ENCODE results near the gene HOXC9.

Gene HOXC9

GRCh38 chr12:53963434-53964314 is 36.3 kb upstream of the HOXC9 start:
- no peak for DNase-seq

DNA sequence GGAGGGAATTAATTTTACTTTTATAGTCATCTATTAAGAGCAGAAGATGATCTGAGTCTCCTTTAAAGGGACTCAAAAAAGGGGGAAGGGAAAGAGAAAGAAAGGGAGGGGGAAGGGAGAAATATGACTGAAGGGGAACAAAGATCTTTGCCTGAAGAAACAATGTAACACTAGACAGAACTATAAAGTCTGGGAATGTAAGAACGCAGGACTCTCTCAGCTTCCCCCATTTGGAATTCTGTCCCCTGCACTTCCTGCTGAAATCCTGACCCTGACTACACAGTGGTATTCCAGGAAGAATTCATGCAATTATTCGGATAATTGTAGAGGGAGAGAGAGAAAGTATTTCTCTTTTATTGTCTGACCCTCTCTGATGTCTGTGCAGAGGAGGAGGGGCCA is 35.6 kb upstream of the HOXC9 start:
- DNase-seq, result no peak

DNA sequence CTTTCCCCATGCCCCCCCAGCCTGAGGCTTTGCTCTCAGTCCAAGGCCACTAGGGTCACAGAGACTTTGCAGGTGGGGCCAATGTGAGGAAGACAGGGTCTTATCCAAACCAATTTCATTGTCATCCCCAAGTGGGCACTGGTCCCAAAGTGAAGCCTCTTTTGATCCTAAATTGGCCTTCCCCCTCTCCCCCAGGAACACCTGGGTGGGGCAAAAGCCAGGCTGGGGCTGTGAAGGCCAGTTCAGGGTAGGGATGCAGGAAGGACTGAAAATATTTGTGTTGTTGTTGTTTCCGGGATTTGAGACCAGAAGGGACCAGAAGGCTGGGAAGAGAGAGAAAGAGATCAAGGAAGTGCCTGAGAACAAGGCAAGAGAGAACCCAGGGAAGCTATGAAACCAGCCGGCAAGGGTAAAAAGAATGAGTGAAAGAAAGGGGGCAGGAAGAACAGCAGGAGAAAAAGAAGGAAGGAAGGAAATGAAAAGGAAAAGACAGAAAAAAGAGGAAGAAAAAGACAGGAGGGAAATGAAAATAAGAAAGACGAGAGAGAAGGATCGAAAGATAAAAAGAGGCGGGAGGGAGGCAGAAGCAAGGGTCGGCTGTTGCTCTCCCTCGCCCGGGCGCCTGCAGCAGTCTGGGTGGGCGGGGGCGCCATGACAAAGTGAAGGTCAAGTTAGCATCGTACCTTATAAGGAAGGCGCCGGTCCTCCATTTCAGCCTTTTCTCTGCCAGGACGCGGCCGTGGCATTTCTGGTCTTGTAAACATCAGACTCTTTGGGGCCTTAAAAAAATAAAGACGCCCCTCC is 34.5 kb upstream of the HOXC9 start:
- no peak for DNase-seq

- no peak for DNase-seq
These were observed 33.9 kb upstream of the HOXC9 start for GRCh38 chr12:53966085-53966384.

DNA sequence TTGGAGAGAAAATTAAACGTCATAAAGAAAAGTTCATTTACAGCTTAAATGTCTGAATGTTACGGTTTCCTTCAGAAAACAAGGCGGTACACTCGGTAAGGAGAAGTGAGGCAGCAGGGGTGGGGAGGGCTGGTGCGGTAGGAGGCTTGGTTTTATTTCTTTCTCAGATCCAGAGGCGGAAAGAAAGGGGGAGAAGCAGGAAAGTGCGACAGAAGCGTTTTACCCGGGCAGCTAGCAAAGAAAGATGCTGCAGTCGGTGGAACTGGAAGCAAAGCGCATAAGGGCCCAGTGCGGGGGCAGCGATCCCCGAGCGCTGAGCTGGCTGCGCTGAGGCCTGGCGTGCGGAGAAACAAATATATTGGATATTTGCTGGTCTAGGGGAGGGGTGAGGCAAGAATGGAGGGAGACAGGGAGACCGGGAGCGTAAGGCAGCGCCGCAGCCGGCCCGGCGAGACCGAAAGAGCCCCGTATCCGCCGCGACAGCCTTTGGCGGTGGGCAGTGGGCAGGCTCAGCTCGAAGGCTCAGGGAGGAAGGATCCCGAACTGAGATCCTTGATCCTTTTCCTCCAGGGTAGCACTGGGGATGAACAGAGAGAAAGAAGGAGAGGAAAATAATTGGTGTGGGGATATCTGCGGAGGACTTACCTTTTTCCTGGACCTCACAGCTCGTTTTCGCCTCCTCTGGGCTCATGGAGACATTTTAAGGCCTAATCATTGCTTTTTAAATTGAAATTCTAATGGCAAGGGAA is 33.4 kb upstream of the HOXC9 start:
- no peak for DNase-seq

DNA sequence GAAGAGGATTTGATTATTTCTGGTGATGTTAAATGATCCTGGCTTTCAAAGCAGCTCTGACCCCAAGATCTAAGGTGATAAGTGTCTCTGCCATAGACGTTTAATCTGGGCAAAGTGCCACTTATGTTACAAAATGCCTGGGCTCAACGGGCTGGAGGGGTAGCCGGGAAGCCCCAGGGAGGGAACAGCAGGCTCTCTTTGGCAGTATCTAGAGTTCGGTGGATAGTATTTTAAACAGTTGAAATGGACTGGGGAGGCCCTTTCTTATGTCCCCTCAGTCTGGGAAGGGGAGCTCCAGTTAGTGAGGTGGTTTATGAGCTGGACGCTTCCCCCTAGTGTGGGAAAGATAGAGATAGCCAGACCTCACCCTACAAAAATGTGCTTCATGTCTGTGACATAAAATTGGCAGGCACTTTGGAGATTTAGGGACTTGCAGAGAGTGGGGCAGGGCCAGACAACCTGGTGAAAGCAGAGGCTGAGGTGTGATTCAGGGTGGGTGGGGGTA is 32.5 kb upstream of the HOXC9 start:
- no peak for DNase-seq

- DNase-seq, result no peak
These were observed 31.5 kb upstream of the HOXC9 start for GRCh38 chr12:53968214-53969127.

- no peak for DNase-seq
These were observed 30.2 kb upstream of the HOXC9 start for GRCh38 chr12:53969588-53970259.

DNA sequence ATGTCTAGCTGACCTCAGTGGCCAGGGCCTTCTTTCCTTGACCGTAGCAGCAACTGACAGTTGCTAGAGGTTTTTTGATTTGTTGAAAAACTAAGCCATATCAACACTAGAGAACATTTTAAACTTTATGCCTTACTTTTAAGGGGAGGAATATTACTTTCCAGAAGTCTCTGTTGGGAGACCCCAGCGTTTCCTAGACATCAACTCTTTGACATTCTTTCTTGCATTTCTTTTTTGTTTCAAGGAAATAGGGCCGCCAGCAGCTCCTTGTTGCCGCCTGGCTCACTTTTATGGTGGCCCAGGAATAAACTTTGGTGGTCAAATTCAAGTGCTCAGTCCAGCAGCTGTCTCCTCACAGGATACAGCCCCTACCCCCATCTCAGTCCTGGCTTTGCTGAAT is 29.5 kb upstream of the HOXC9 start:
- DNase-seq, result no peak

GRCh38 chr12:53971129-53971528 is 28.8 kb upstream of the HOXC9 start:
- no peak for DNase-seq

- no peak for DNase-seq
These were observed 28.3 kb upstream of the HOXC9 start for GRCh38 chr12:53971686-53972085.

DNA sequence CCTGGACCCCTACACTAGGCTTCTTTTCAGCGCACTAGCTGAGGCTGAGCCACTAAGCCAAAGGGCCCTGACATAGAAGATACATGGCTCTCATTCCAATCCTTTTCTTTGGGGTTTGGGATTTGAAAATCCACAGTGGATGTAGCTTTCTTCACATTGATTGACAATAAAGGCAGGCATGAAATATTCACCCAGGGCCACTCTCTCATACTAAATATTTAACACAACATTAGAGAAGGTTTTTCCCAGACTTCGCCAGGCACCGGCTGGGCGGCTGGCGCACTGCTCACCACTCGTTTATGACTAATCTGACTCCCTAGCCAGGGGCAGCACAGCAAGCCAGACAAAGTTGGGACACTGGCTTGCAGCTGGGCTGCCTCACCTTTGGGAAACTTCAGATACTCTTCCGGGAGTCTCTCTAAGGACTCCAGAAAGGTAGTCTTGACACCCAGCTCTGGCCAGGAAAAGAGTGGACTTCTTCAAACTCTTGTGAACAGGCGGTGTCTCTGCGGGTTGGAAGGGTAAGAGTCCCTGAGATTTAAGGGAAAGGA is 27.7 kb upstream of the HOXC9 start:
- DNase-seq, result no peak

- no peak for DNase-seq
These were observed 27.2 kb upstream of the HOXC9 start, which contains the start of gene HOXC11 for GRCh38 chr12:53972722-53973235. HOXC11 (plus strand) TSS chr12:53973126; CDS start chr12:53973242, 116 bp downstream.

DNA sequence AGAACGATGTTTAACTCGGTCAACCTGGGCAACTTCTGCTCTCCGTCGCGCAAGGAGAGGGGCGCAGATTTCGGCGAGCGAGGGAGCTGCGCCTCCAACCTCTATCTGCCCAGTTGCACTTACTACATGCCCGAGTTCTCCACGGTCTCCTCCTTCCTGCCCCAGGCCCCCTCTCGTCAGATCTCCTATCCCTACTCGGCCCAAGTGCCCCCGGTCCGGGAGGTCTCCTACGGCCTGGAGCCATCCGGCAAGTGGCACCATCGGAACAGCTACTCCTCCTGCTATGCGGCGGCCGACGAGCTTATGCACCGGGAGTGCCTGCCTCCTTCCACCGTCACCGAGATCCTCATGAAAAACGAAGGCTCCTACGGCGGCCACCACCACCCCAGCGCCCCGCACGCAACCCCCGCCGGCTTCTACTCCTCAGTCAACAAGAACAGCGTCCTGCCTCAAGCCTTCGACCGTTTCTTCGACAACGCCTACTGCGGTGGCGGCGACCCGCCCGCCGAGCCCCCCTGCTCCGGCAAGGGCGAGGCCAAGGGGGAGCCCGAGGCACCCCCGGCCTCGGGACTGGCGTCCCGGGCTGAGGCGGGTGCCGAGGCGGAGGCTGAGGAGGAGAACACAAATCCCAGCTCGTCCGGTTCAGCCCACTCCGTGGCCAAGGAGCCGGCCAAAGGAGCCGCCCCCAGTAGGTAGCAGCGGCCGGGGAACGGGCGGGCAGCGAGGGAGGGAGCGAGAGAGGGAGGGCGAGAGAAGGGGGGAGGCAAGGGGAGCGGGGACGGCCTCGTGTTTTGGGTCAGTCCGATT is 26.5 kb upstream of the HOXC9 start:
- no peak for DNase-seq

DNA sequence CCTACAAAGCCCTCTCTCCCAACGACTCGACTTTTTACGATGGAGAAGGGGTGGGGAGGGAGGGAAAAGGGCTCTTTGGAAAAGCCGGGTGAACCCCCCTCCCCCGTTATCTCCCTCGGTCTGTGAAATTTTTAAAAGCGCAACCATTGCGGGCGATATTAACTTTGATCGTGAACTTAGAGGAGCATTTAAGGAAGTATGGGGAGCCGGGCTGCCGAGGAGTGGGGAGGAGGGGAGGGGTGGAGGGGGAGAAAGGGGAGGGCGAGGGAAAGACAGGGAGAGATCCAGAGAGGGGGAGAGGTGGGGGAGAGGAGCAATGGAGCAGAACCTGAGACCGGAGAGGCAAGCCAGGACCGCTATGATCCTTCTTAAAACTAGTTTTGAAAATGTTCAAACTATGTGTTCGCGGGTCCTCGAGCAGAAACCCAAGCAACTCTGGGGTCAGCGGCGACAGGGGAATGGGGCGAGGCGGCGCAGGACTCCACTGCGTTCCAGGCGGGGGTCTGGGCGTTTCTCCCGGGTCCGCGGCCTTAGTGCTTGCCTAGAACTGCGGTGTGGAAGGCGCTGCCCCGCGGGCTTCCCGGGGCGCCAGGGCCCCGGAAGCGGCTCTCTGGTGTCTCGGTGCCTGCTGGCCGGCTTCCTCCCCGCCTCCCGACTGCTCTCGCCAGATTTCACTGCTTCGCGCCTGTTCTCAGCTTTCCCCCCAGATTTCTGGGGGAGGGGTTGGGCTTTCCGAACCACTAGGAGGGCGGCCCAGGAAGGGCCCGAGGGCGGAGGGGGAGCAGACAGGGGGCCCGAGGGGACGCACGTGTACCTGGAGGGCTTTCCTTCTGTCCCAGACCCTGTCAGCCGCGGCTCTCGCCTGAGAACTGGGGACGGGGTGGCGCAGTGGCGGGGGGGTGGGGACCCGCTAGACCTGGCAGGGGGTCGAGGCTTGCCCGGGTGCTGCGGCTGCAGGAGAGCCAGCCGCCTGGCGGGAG is 25.6 kb upstream of the HOXC9 start, which contains the start of gene HOTAIR:
Gene HOTAIR, minus strand, starts transcription at position 871 of the 980 bp plus-strand sequence.
- DNase-seq, result no peak

DNA sequence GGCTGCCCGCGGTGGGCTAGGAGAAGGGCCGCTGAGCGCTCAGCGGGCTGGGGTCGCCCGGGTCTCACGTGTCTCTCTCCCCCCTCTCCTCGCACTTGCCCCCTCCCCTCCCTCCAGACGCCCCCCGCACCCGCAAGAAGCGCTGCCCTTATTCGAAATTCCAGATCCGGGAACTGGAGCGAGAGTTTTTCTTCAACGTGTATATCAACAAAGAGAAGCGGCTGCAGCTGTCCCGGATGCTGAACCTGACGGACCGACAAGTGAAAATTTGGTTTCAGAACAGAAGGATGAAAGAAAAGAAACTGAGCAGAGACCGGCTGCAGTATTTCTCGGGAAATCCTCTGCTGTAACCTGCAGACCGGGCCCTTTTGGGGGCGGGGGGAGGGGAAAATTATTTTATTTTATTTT is 24.9 kb upstream of the HOXC9 start:
- DNase-seq, result no peak

- DNase-seq, result no peak
These were observed 24.3 kb upstream of the HOXC9 start for GRCh38 chr12:53975479-53976152.

DNA sequence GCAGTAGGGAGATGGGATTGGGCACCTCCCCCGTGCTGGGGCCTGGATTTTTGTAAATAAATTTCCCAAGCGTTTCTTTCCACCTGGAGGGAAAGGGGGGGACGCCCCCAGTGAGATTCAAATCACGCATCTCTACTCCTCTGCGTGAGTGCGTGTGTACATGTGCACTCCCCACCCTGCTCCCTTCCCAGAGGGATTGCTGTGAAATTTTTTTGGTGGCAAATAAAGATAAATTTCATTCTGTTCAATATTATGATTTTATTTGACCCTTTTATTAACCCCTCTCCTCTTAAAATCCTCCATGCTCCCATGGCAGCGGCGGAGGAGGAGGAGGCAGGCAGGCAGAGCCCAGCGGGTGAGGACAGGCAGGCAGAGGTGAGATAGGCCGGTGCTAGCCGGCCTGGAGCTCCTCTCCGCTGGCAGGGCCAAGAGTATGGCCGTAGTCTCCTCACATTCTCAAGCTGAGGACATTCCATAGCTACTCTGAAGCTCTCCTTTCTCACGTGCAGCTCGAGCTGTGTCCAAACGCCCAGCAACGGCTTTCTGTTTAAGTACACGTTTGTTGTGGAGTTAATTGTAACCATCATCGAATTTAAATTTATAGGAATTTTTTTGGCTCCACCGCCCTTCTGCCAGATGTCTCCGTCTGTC is 23.7 kb upstream of the HOXC9 start:
- DNase-seq, result no peak
